Measurements from ENCODE around the gene SPRY2. TPM values are rescaled to one million over a fixed set of nuclear protein-coding genes. Genes with fewer than 3 reads are reported as not detected.
"Not testable (repeated sequence)": the region's sequence is repeated elsewhere in the genome, so short reads cannot be mapped to it uniquely, and the experiment has no call there.

SPRY2 gene
- total and polyA plus RNA-seq, 2 experiments from 2014 or later, result 48.2 to 69.4 TPM

GRCh38 chr13:80359778-80360452 lies 19.0 kb upstream of the SPRY2 start:
- Histone ChIP-seq H4K20me1 (ENCODE audit: insufficient read depth, poor library complexity, severe bottlenecking) (no peaks in the 10 kb centered on the region), H2AFZ (peak overlapping the region; percentile 47), H3K36me3 (replicated peaks; ENCODE audit: insufficient read depth, low read depth) (no peaks in the 10 kb centered on the region), H3K27me3 (no peaks in the 10 kb centered on the region), H3K9me3 (ENCODE audit: low read depth) (no peaks in the 10 kb centered on the region), H3K4me2 (no peak overlapping the region), H3K79me2 (no peaks in the 10 kb centered on the region), H3K9me2 (replicated peaks; ENCODE audit: insufficient read depth) (no peaks in the 10 kb centered on the region), H3K4me3 (no peak overlapping the region), H3K27ac (no peak overlapping the region), H3K4me1 (ENCODE audit: insufficient read depth) (peaks cover 27% of the 10 kb centered on the region)
- no peak for DNase-seq (ENCODE audit: low spot score)
- no peak for TF ChIP-seq EZH2 (IDR thresholded peaks at IDR 0.05; ENCODE audit: borderline replicate concordance)
- TF ChIP-seq CTCF (IDR thresholded peaks at IDR 0.05; ENCODE audit: poor library complexity), result no peak
- no peak for TF ChIP-seq EZH2phosphoT487 (IDR thresholded peaks at IDR 0.05; ENCODE audit: low read depth, severe bottlenecking, unreplicated experiment)
- 34% methylated on average over 6 of the region's 6 CpGs for WGBS (ENCODE audit: low lambda C conversion rate, missing lambda C conversion rate)

GRCh38 chr13:80359414-80359777 lies 18.5 kb upstream of the SPRY2 start:
- DNase-seq (ENCODE audit: low spot score), result no peak
- no peak overlapping the region for H3K4me2 ChIP-seq
- peak overlapping the region; percentile 47 for H2AFZ ChIP-seq
- no peak overlapping the region for H3K27ac ChIP-seq
- no peaks in the 10 kb centered on the region for H3K79me2 ChIP-seq
- no peaks in the 10 kb centered on the region for H3K9me3 ChIP-seq (ENCODE audit: low read depth)
- H3K9me2 ChIP-seq (replicated peaks; ENCODE audit: insufficient read depth), result no peaks in the 10 kb centered on the region
- peaks cover 27% of the 10 kb centered on the region for H3K4me1 ChIP-seq (ENCODE audit: insufficient read depth)
- no peaks in the 10 kb centered on the region for H4K20me1 ChIP-seq (ENCODE audit: insufficient read depth, poor library complexity, severe bottlenecking)
- no peak overlapping the region for H3K4me3 ChIP-seq
- TF ChIP-seq EZH2phosphoT487 (IDR thresholded peaks at IDR 0.05; ENCODE audit: low read depth, severe bottlenecking, unreplicated experiment) (no peak), EZH2 (IDR thresholded peaks at IDR 0.05; ENCODE audit: borderline replicate concordance) (no peak), CTCF (IDR thresholded peaks at IDR 0.05; ENCODE audit: poor library complexity) (no peak)
- no peaks in the 10 kb centered on the region for H3K27me3 ChIP-seq
- 56% methylated on average over 4 of the region's 4 CpGs for WGBS (ENCODE audit: low lambda C conversion rate, missing lambda C conversion rate)
- no peaks in the 10 kb centered on the region for H3K36me3 ChIP-seq (replicated peaks; ENCODE audit: insufficient read depth, low read depth)

- H3K9me3 ChIP-seq (ENCODE audit: low read depth); H4K20me1 ChIP-seq (ENCODE audit: insufficient read depth, poor library complexity, severe bottlenecking); H2AFZ ChIP-seq; DNase-seq (ENCODE audit: low spot score); H3K9me2 ChIP-seq (replicated peaks; ENCODE audit: insufficient read depth); H3K27ac ChIP-seq; H3K27me3 ChIP-seq; H3K4me3 ChIP-seq; H3K79me2 ChIP-seq; H3K4me2 ChIP-seq; H3K36me3 ChIP-seq (replicated peaks; ENCODE audit: insufficient read depth, low read depth): not testable (repeated sequence)
- 96% methylated on average over 22 of the region's 32 CpGs for WGBS (ENCODE audit: low lambda C conversion rate, missing lambda C conversion rate)
- H3K4me1 ChIP-seq (ENCODE audit: insufficient read depth), result peaks cover 13% of the 10 kb centered on the region
Observed at GRCh38 chr13:80355496-80356094, 14.7 kb upstream of the SPRY2 start.

GRCh38 chr13:80348750-80349149 lies 7.8 kb upstream of the SPRY2 start:
- DNase-seq (ENCODE audit: low spot score), result no peak
- no peaks in the 10 kb centered on the region for H3K36me3 ChIP-seq (replicated peaks; ENCODE audit: insufficient read depth, low read depth)
- TF ChIP-seq CTCF (IDR thresholded peaks at IDR 0.05; ENCODE audit: poor library complexity), result no peak
- no peak for TF ChIP-seq EZH2 (IDR thresholded peaks at IDR 0.05; ENCODE audit: borderline replicate concordance)
- no peak for TF ChIP-seq EZH2phosphoT487 (IDR thresholded peaks at IDR 0.05; ENCODE audit: low read depth, severe bottlenecking, unreplicated experiment)
- H3K27ac ChIP-seq, result no peak overlapping the region
- H3K4me1 ChIP-seq (ENCODE audit: insufficient read depth), result peaks cover 3% of the 10 kb centered on the region
- H3K9me2 ChIP-seq (replicated peaks; ENCODE audit: insufficient read depth), result no peaks in the 10 kb centered on the region
- H4K20me1 ChIP-seq (ENCODE audit: insufficient read depth, poor library complexity, severe bottlenecking), result no peaks in the 10 kb centered on the region
- H2AFZ ChIP-seq, result no peak overlapping the region
- 86% methylated on average over 6 of the region's 6 CpGs for WGBS (ENCODE audit: low lambda C conversion rate, missing lambda C conversion rate)
- no peak overlapping the region for H3K4me3 ChIP-seq
- H3K79me2 ChIP-seq, result no peaks in the 10 kb centered on the region
- no peaks in the 10 kb centered on the region for H3K9me3 ChIP-seq (ENCODE audit: low read depth)
- no peak overlapping the region for H3K4me2 ChIP-seq
- H3K27me3 ChIP-seq, result no peaks in the 10 kb centered on the region
